ENCODE data around the gene NOXA1.

DNA sequence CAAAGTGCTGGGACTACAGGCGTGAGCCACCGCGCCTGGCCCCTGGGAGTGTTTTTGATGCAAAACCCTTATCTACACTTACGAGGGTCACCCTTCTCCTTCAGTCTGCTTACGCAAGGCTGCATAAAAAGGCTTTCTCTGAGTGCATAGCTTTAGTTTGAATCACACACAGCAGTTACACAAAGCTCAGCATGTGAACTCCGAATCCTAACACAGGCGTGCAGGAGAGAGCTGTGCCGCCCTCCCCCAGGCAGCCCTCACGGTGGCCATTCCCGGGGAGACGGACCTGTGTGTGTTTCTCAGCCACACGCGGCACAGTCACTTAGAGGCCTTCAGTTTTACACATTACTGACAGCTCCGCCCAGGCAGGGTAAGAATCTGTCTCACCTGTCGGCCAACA lies 27.0 kb upstream of the NOXA1 start:
- no peak for TF ChIP-seq POLR2AphosphoS5 (IDR thresholded peaks at IDR 0.05)
- TF ChIP-seq CTCF (IDR thresholded peaks at IDR 0.05): no peak
- TF ChIP-seq POLR2A (IDR thresholded peaks at IDR 0.05): no peak
- TF ChIP-seq EP300 (IDR thresholded peaks at IDR 0.05): no peak

Data from suprapubic skin (tissue), 4 donors.